Esophagus muscularis mucosa (tissue), 4 donors: ENCODE results near the gene PDE6D. TPM values are rescaled to one million over a fixed set of nuclear protein-coding genes. Genes with fewer than 3 reads are reported as not detected.
"Not testable (repeated sequence)": the region's sequence is repeated elsewhere in the genome, so short reads cannot be mapped to it uniquely, and the experiment has no call there.

Experiments
- DNase-seq: peaks from one replicate; pipeline ENCODE4 v3.0.0-alpha.2; 2017; ENCODE audit errors: extremely low spot score
- H3K27ac ChIP-seq, 4 donors: fragments of 200-600 bp; sonication (generic); replicated peaks in 1 of 4; 1 replicate in 3 of 4; 2 replicates in 1 of 4; pipeline ENCODE4 v1.5.1; 2016 to 2019; ENCODE audit warnings: mild to moderate bottlenecking in 1 of 4
- H3K27me3 ChIP-seq, 4 donors: fragments of 200-600 bp; sonication (generic); one replicate each; pipeline versions ENCODE4 v1.5.1 to v1.6.0; 2016 to 2019
- H3K36me3 ChIP-seq, 4 donors: fragments of 200-600 bp; sonication (generic); one replicate each; pipeline ENCODE4 v1.5.1; 2016 to 2019
- H3K4me1 ChIP-seq, 4 donors: fragments of 200-600 bp; sonication (generic); one replicate each; pipeline ENCODE4 v1.5.1; 2016 to 2019
- H3K4me3 ChIP-seq, 4 donors: fragments of 200-600 bp; sonication (generic); 1 replicate in 2 of 4; 2 replicates in 2 of 4; pipeline ENCODE4 v1.5.1; 2016 to 2019; ENCODE audit warnings: mild to moderate bottlenecking in 4 of 4, moderate library complexity in 1 of 4
- H3K9me3 ChIP-seq, 4 donors: fragments of 200-600 bp; sonication (generic); 1 replicate in 3 of 4; 2 replicates in 1 of 4; pipeline ENCODE4 v1.5.1; 2016 to 2019
- CTCF ChIP-seq, 3 experiments: fragments of 200-600 bp in 2 of 3; fragments of 450-650 bp in 1 of 3; sonication (generic) in 2 of 3; IDR thresholded peaks; one replicate each; pipeline ENCODE4 v1.5.1; 2017 to 2019; ENCODE audit warnings: antibody characterized with exemption in 3 of 3, mild to moderate bottlenecking in 2 of 3, moderate library complexity in 1 of 3
- EP300 ChIP-seq: sonication (generic); formaldehyde crosslinking; IDR thresholded peaks from one replicate; pipeline ENCODE4 v1.6.1; 2017; ENCODE audit warnings: antibody characterized with exemption
- POLR2A ChIP-seq: fragments of 450-650 bp; IDR thresholded peaks from one replicate; pipeline ENCODE4 v1.6.1; 2017; ENCODE audit warnings: antibody characterized with exemption, moderate library complexity, mild to moderate bottlenecking, low read depth
- POLR2AphosphoS5 ChIP-seq, 2 donors: sonication (generic); formaldehyde crosslinking; IDR thresholded peaks; one replicate each; pipeline ENCODE4 v1.6.1; 2017; ENCODE audit warnings: antibody characterized with exemption in 2 of 2
- WGBS: methylation state at CpG from one replicate; pipeline ENCODE4 v1.1.5; 2018; 5-methylcytosine and 5-hydroxymethylcytosine counted together
- intact Hi-C: fragments of 100-400 bp; cut with DNase I; formaldehyde crosslinking; loops from one replicate; pipeline ENCODE4 v1.15.1; 2023
- total RNA-seq, 4 donors: library from RNA; depleted of rRNA; stranded (reverse); fragments of >200 nt; gene quantifications; one replicate each; pipeline versions ENCODE4 v1.1.0 to v1.2.1, GENCODE V29; 2016

Gene PDE6D
- total RNA-seq, 4 donors from 2014 or later = 28.2 to 33.8 (median 30.0) TPM

DNA sequence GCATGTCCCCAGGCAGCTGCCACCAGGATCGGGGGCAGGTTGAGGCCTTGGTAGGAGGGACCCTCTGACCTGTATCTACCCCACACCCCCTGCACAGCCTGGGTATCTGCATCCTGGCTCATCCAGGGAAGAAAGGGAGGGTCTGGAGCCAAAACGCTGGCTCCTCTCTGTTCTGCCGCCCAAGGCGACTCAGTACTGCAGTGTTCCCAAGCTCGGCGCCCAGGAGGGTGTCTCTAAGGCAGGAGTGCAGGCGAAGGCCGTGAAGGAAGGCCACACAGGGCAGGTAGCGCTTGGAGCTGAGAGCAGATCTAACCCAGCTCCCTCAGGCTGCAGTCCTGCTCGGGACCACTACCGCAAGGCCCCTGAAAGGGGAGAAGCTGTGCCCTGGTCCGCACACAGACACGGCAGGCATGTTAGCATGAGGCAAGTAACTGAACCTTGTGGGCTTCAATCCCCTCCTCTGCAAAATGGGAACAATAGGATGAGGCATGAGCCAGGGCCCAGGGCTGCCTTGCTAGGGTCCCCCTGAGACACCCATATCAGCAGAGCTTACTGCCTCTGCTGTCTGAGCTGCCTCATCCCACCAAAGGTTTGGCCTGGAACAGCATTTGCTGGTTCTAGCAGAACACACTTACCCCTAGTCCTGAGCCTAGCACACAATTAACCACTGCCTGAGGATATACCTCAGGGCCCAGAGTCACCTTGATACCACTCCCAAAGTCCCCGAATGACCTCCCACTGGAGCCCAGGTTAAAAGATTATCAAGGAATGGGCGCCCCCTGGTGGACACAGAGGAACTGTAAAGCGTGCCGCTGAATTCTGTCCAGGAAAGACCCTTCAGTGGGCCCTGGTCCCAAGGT lies 66.2 kb downstream of the PDE6D start:
- Histone ChIP-seq H3K4me3 (no peak overlapping the region), H3K9me3 (no peaks in the 10 kb centered on the region), H3K4me1 (peaks cover 40 to 58% (median 51%) of the 10 kb centered on the region in 4 donors), H3K27me3 (no peaks in the 10 kb centered on the region), H3K36me3 (peaks cover 10 to 30% (median 18%) of the 10 kb centered on the region in 4 donors), H3K27ac (peak overlapping the region; percentile 73 to 98 (median 82))
- TF ChIP-seq POLR2AphosphoS5 (IDR thresholded peaks at IDR 0.05) (peak in 1 of 2 donors; percentile 36), CTCF (IDR thresholded peaks at IDR 0.05) (peak; percentile 88 to 93 (median 89)), POLR2A (no peak)
- intact Hi-C loops = loop anchor here (1.0 to 10.0 kb wide), 2 partner anchors 38 to 230 kb away; no protein-coding TSS in a partner anchor
- no peak for DNase-seq
- 74% methylated on average over 10 of the region's 17 CpGs for WGBS

GRCh38 chr2:231713730-231714638 lies 67.1 kb downstream of the PDE6D start:
- 15% methylated on average over 12 of the region's 15 CpGs for WGBS
- peak; percentile 94 to 97 (median 95) for TF ChIP-seq CTCF (IDR thresholded peaks at IDR 0.05)
- no peak for TF ChIP-seq POLR2A
- peak in 1 of 2 donors; percentile 78 for TF ChIP-seq POLR2AphosphoS5 (IDR thresholded peaks at IDR 0.05)

GRCh38 chr2:231713406-231713729 lies 67.7 kb downstream of the PDE6D start:
- not testable (repeated sequence) for DNase-seq, H3K4me3 ChIP-seq, H3K9me3 ChIP-seq, H3K27me3 ChIP-seq
- Histone ChIP-seq H3K36me3 (peaks cover 10 to 30% (median 18%) of the 10 kb centered on the region in 4 donors), H3K27ac (peak overlapping the region; percentile 73 to 98 (median 82)), H3K4me1 (peaks cover 42 to 58% (median 52%) of the 10 kb centered on the region in 4 donors)
- intact Hi-C loops = loop anchor here (10.0 kb wide), 1 partner anchor 229 kb away; no protein-coding TSS in a partner anchor

More at GRCh38 chr2:231713730-231714638, 67.1 kb downstream of the PDE6D start:
- H3K36me3 ChIP-seq = peaks cover 10 to 30% (median 18%) of the 10 kb centered on the region in 4 donors
- peak; percentile 98 for DNase-seq
- intact Hi-C loops = loop anchor here (1.0 to 10.0 kb wide), 2 partner anchors 37 to 229 kb away; no protein-coding TSS in a partner anchor
- no peak overlapping the region for H3K4me3 ChIP-seq
- no peaks in the 10 kb centered on the region for H3K27me3 ChIP-seq
- H3K9me3 ChIP-seq = no peaks in the 10 kb centered on the region
- peak overlapping the region; percentile 73 to 98 (median 82) for H3K27ac ChIP-seq
- peaks cover 42 to 58% (median 52%) of the 10 kb centered on the region in 4 donors for H3K4me1 ChIP-seq

- Histone ChIP-seq H3K4me3 (peak overlapping the region in 3 of 4 donors; percentile 78 to 100 (median 99)), H3K36me3 (peaks cover 10 to 30% (median 18%) of the 10 kb centered on the region in 4 donors), H3K27ac (peak overlapping the region; percentile 98 to 100 (median 100)), H3K4me1 (peaks cover 42 to 63% (median 54%) of the 10 kb centered on the region in 4 donors)
- intact Hi-C loops = loop anchor here (10.0 kb wide), 1 partner anchor 228 kb away; no protein-coding TSS in a partner anchor
- WGBS = 44% methylated on average over 15 of the region's 18 CpGs
- DNase-seq, H3K27me3 ChIP-seq, H3K9me3 ChIP-seq: not testable (repeated sequence)
Measured at GRCh38 chr2:231712451-231713021, 68.5 kb downstream of the PDE6D start.

DNA sequence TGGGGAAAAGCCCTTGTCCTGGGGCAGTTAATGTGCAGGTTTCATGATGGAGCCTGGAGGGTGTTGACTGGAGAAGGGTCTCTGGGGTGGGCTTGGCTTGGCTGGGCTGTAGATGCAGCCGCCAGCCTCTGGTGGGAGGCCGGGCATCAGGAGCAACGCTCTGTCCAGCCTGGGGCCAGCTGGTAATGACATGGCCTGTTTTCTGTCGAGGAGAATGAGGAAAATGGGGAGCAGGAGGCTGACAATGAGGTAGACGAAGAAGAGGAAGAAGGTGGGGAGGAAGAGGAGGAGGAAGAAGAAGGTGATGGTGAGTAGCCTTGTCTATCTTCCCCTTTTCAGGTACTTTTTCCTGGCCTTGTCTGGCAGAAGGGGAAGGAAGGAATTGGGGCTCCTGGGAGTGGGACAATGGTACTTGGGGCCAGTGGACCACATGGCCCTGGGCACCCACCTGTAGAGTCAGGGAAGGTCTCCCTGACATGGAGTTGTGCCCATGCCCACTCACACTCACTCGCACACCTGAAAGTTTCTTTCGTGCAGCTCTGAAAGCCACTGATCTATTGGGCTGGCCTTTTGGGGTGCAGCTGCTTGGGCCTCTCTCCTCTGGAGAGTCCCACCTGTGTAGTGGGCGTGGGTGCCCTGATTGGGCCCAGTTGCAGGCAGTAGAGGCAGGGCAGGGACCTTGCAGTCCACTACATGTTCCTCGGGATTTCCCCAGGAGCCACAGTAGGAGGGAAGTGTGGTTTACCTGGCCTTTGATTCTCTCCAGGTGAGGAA lies 69.2 kb downstream of the PDE6D start:
- H3K36me3 ChIP-seq = peaks cover 10 to 30% (median 18%) of the 10 kb centered on the region in 4 donors
- 37% methylated on average over 8 of the region's 9 CpGs for WGBS
- peak overlapping the region; percentile 78 to 100 (median 94) for H3K4me3 ChIP-seq
- H3K27ac ChIP-seq = peak overlapping the region; percentile 98 to 100 (median 100)
- TF ChIP-seq POLR2AphosphoS5 (IDR thresholded peaks at IDR 0.05) (no peak), CTCF (IDR thresholded peaks at IDR 0.05) (no peak), POLR2A (no peak), EP300 (no peak)
- H3K4me1 ChIP-seq = peaks cover 42 to 65% (median 58%) of the 10 kb centered on the region in 4 donors
- no peak for DNase-seq
- intact Hi-C loops = loop anchor here (2.0 to 10.0 kb wide), 2 partner anchors 99 to 227 kb away; no protein-coding TSS in a partner anchor
- no peaks in the 10 kb centered on the region for H3K9me3 ChIP-seq
- H3K27me3 ChIP-seq = no peaks in the 10 kb centered on the region
